Measurements from ENCODE around the gene TLE1. TPM values are rescaled to one million over a fixed set of nuclear protein-coding genes. Genes with fewer than 3 reads are reported as not detected.

The TLE1 gene
- total and polyA plus RNA-seq, 9 of the 15 experiments (the other 6 are each of a cell fraction or from before 2014, with no cell fraction given), result 0.11 TPM; not detected in 8

- no TSS peak for BruUV-seq (replicated peaks)
- no peaks in the 10 kb centered on the region for H4K20me1 ChIP-seq (replicated peaks; ENCODE audit: control insufficient read depth, insufficient read depth, low read length)
- POLR2A ChIA-PET, result no interaction called here
- in situ Hi-C loops (cut with MboI), result no loop called here
- no peaks in the 10 kb centered on the region for H3K9me3 ChIP-seq (replicated peaks; ENCODE audit: control insufficient read depth, insufficient read depth, low read depth, low read length)
- H3K9ac ChIP-seq (ENCODE audit: insufficient read depth in 1 of 2, low read depth in 2 of 2, low read length in 2 of 2), result no peak overlapping the region
- DNase-seq (ENCODE audit: extremely low read depth in 1 of 4, low spot score in 3 of 4) (no peak), FAIRE-seq (no peak), ATAC-seq (no peak)
- no peak overlapping the region for H3K4me3 ChIP-seq
- H3K9me1 ChIP-seq (ENCODE audit: control insufficient read depth, insufficient read depth, low read length), result no peaks in the 10 kb centered on the region
- no peak overlapping the region for H3K27ac ChIP-seq (ENCODE audit: extremely low read depth, low read depth, low read length)
- H2AFZ ChIP-seq (ENCODE audit: low read depth, low read length), result no peak overlapping the region
- CTCF ChIA-PET (ENCODE audit: low intra/inter-chr PET ratio), result no interaction called here
- H3K27me3 ChIP-seq (ENCODE audit: control insufficient read depth in 2 of 2, insufficient read depth in 2 of 2, low read length in 2 of 2), result no peaks in the 10 kb centered on the region
- 0% methylated on average over 4 of the region's 4 CpGs for WGBS (ENCODE audit: insufficient coverage, low coverage, missing lambda C conversion rate)
- no peaks in the 10 kb centered on the region for H3K79me2 ChIP-seq (ENCODE audit: control insufficient read depth, insufficient read depth, low read length)
- H3K36me3 ChIP-seq (ENCODE audit: control insufficient read depth, insufficient read depth, low read length), result no peaks in the 10 kb centered on the region
- intact Hi-C loops (cut with micrococcal nuclease), result no loop called here
- H3K4me2 ChIP-seq (ENCODE audit: insufficient read depth, low read length), result no peak overlapping the region
- no peaks in the 10 kb centered on the region for H3K4me1 ChIP-seq (replicated peaks in 1 of 2; ENCODE audit: control insufficient read depth in 2 of 2, insufficient read depth in 2 of 2, low read length in 2 of 2)
- TF ChIP-seq ATF1 (CRISPR knock-in tag; IDR thresholded peaks at IDR 0.05) (no peak), ATF1 (tag; IDR thresholded peaks at IDR 0.05) (no peak), HMG20B (CRISPR knock-in tag; IDR thresholded peaks at IDR 0.05) (no peak), USF1 (CRISPR knock-in tag; IDR thresholded peaks at IDR 0.05) (no peak), E2F3 (CRISPR knock-in tag; IDR thresholded peaks at IDR 0.05) (no peak), CBX1 (IDR thresholded peaks at IDR 0.05; ENCODE audit: low read depth) (no peak), YY1 (IDR thresholded peaks at IDR 0.05; ENCODE audit: borderline replicate concordance in 1 of 3, control insufficient read depth in 1 of 3, extremely low read depth in 1 of 3, insufficient read depth in 3 of 3, insufficient read length in 1 of 3, insufficient replicate concordance in 2 of 3, low read depth in 1 of 3, low read length in 2 of 3) (no peak)
- TF ChIP-seq, protein P1, sequence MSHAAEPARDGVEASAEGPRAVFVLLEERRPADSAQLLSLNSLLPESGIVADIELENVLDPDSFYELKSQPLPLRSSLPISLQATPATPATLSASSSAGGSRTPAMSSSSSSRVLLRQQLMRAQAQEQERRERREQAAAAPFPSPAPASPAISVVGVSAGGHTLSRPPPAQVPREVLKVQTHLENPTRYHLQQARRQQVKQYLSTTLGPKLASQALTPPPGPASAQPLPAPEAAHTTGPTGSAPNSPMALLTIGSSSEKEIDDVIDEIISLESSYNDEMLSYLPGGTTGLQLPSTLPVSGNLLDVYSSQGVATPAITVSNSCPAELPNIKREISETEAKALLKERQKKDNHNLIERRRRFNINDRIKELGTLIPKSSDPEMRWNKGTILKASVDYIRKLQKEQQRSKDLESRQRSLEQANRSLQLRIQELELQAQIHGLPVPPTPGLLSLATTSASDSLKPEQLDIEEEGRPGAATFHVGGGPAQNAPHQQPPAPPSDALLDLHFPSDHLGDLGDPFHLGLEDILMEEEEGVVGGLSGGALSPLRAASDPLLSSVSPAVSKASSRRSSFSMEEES (CRISPR knock-in tag; IDR thresholded peaks at IDR 0.05), result no peak
- TF ChIP-seq, protein P2, sequence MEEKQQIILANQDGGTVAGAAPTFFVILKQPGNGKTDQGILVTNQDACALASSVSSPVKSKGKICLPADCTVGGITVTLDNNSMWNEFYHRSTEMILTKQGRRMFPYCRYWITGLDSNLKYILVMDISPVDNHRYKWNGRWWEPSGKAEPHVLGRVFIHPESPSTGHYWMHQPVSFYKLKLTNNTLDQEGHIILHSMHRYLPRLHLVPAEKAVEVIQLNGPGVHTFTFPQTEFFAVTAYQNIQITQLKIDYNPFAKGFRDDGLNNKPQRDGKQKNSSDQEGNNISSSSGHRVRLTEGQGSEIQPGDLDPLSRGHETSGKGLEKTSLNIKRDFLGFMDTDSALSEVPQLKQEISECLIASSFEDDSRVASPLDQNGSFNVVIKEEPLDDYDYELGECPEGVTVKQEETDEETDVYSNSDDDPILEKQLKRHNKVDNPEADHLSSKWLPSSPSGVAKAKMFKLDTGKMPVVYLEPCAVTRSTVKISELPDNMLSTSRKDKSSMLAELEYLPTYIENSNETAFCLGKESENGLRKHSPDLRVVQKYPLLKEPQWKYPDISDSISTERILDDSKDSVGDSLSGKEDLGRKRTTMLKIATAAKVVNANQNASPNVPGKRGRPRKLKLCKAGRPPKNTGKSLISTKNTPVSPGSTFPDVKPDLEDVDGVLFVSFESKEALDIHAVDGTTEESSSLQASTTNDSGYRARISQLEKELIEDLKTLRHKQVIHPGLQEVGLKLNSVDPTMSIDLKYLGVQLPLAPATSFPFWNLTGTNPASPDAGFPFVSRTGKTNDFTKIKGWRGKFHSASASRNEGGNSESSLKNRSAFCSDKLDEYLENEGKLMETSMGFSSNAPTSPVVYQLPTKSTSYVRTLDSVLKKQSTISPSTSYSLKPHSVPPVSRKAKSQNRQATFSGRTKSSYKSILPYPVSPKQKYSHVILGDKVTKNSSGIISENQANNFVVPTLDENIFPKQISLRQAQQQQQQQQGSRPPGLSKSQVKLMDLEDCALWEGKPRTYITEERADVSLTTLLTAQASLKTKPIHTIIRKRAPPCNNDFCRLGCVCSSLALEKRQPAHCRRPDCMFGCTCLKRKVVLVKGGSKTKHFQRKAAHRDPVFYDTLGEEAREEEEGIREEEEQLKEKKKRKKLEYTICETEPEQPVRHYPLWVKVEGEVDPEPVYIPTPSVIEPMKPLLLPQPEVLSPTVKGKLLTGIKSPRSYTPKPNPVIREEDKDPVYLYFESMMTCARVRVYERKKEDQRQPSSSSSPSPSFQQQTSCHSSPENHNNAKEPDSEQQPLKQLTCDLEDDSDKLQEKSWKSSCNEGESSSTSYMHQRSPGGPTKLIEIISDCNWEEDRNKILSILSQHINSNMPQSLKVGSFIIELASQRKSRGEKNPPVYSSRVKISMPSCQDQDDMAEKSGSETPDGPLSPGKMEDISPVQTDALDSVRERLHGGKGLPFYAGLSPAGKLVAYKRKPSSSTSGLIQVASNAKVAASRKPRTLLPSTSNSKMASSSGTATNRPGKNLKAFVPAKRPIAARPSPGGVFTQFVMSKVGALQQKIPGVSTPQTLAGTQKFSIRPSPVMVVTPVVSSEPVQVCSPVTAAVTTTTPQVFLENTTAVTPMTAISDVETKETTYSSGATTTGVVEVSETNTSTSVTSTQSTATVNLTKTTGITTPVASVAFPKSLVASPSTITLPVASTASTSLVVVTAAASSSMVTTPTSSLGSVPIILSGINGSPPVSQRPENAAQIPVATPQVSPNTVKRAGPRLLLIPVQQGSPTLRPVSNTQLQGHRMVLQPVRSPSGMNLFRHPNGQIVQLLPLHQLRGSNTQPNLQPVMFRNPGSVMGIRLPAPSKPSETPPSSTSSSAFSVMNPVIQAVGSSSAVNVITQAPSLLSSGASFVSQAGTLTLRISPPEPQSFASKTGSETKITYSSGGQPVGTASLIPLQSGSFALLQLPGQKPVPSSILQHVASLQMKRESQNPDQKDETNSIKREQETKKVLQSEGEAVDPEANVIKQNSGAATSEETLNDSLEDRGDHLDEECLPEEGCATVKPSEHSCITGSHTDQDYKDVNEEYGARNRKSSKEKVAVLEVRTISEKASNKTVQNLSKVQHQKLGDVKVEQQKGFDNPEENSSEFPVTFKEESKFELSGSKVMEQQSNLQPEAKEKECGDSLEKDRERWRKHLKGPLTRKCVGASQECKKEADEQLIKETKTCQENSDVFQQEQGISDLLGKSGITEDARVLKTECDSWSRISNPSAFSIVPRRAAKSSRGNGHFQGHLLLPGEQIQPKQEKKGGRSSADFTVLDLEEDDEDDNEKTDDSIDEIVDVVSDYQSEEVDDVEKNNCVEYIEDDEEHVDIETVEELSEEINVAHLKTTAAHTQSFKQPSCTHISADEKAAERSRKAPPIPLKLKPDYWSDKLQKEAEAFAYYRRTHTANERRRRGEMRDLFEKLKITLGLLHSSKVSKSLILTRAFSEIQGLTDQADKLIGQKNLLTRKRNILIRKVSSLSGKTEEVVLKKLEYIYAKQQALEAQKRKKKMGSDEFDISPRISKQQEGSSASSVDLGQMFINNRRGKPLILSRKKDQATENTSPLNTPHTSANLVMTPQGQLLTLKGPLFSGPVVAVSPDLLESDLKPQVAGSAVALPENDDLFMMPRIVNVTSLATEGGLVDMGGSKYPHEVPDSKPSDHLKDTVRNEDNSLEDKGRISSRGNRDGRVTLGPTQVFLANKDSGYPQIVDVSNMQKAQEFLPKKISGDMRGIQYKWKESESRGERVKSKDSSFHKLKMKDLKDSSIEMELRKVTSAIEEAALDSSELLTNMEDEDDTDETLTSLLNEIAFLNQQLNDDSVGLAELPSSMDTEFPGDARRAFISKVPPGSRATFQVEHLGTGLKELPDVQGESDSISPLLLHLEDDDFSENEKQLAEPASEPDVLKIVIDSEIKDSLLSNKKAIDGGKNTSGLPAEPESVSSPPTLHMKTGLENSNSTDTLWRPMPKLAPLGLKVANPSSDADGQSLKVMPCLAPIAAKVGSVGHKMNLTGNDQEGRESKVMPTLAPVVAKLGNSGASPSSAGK (IDR thresholded peaks at IDR 0.05), result no peak
These were observed 142.9 kb downstream of the TLE1 start for GRCh38 chr9:81546489-81546888.
